GM23338 (cell line): Measurements from ENCODE around the gene DYSF. TPM values are rescaled to one million over a fixed set of nuclear protein-coding genes. Genes with fewer than 3 reads are reported as not detected.

Source experiments
- ATAC-seq: fragments of 200-7000 bp; cut with Tn5 transposase; 3 replicates; pipeline ENCODE4 v1.9.1; 2020
- DNase-seq: peaks from one replicate; pipeline ENCODE4 v3.0.0-alpha.2; 2015; ENCODE audit warnings: low spot score
- H2AFZ ChIP-seq: fragments of 200-600 bp; sonication (generic); 2 replicates; pipeline ENCODE4 v1.8.0; 2016; ENCODE audit warnings: antibody characterized with exemption, mild to moderate bottlenecking, moderate library complexity
- H3F3A ChIP-seq: fragments of 200-600 bp; sonication (generic); replicated peaks from 2 replicates; pipeline ENCODE4 v1.8.0; 2017; ENCODE audit warnings: antibody characterized with exemption, mixed run types, low read depth
- H3K27ac ChIP-seq: fragments of 200-600 bp; sonication (generic); 2 replicates; pipeline ENCODE4 v1.6.1; 2016; ENCODE audit warnings: low read depth
- H3K27me3 ChIP-seq: fragments of 200-600 bp; sonication (generic); 2 replicates; pipeline ENCODE4 v1.8.0; 2016; ENCODE audit warnings: mild to moderate bottlenecking, mixed run types, moderate library complexity; ENCODE audit not compliant: insufficient read depth
- H3K36me3 ChIP-seq: fragments of 200-600 bp; sonication (generic); 2 replicates; pipeline ENCODE4 v1.8.0; 2016; ENCODE audit warnings: mild to moderate bottlenecking; ENCODE audit not compliant: insufficient read depth
- H3K4me1 ChIP-seq: fragments of 200-600 bp; sonication (generic); 2 replicates; pipeline ENCODE4 v1.8.0; 2016; ENCODE audit warnings: mild to moderate bottlenecking, moderate library complexity; ENCODE audit not compliant: insufficient read depth
- H3K4me2 ChIP-seq: fragments of 200-600 bp; sonication (generic); 2 replicates; pipeline ENCODE4 v1.7.1; 2017; ENCODE audit warnings: mixed run types
- H3K4me3 ChIP-seq: fragments of 200-600 bp; sonication (generic); 2 replicates; pipeline ENCODE4 v1.6.1; 2016; ENCODE audit warnings: mixed run types
- H3K79me2 ChIP-seq: fragments of 200-600 bp; sonication (generic); replicated peaks from 2 replicates; pipeline ENCODE4 v1.8.0; 2017; ENCODE audit warnings: mild to moderate bottlenecking; ENCODE audit not compliant: insufficient read depth
- H3K9me2 ChIP-seq: fragments of 200-600 bp; sonication (generic); 2 replicates; pipeline ENCODE4 v1.8.0; 2017; ENCODE audit not compliant: insufficient read depth
- H4K20me1 ChIP-seq: fragments of 200-600 bp; sonication (generic); replicated peaks from 2 replicates; pipeline ENCODE4 v1.8.0; 2017; ENCODE audit warnings: mild to moderate bottlenecking; ENCODE audit not compliant: insufficient read depth
- H3K27ac Mint-ChIP-seq: 2 replicates; pipeline ENCODE4 v1.8.0; 2020; ENCODE audit warnings: inconsistent platforms, mild to moderate bottlenecking, moderate library complexity, mixed read lengths
- H3K27me3 Mint-ChIP-seq: 3 replicates; pipeline ENCODE4 v1.8.0; 2022; ENCODE audit warnings: low read depth, mild to moderate bottlenecking, moderate library complexity, mixed read lengths, inconsistent platforms; ENCODE audit not compliant: insufficient read depth, poor library complexity
- H3K36me3 Mint-ChIP-seq: 3 replicates; pipeline ENCODE4 v1.8.0; 2021; ENCODE audit warnings: low read depth, mild to moderate bottlenecking, inconsistent platforms, moderate library complexity, mixed read lengths
- H3K4me1 Mint-ChIP-seq: 3 replicates; pipeline ENCODE4 v1.8.0; 2020; ENCODE audit warnings: mild to moderate bottlenecking, inconsistent platforms, mixed read lengths
- H3K4me3 Mint-ChIP-seq: 3 replicates; pipeline ENCODE4 v1.8.0; 2021; ENCODE audit warnings: moderate library complexity, mild to moderate bottlenecking, inconsistent platforms, mixed read lengths
- H3K9me3 Mint-ChIP-seq: 3 replicates; pipeline ENCODE4 v1.8.0; 2020; ENCODE audit warnings: moderate library complexity, mild to moderate bottlenecking, inconsistent platforms, mixed read lengths
- JUNB ChIP-seq: IDR thresholded peaks from one replicate; pipeline ENCODE4 v1.6.1; 2016; ENCODE audit warnings: antibody characterized with exemption; ENCODE audit not compliant: unreplicated experiment
- NANOG ChIP-seq: IDR thresholded peaks from 2 replicates; pipeline ENCODE4 v1.6.1; 2016; ENCODE audit warnings: antibody characterized with exemption, borderline replicate concordance
- polyA plus RNA-seq: library from polyadenylated mRNA; unstranded; fragments of >200 nt; fragmentation: Nextera tagmentation; extraction: Ambion mirVana; gene quantifications from 2 replicates; pipeline ENCODE4 v1.2.1, GENCODE V29; 2016
- total RNA-seq: library from RNA; depleted of rRNA; stranded (reverse); fragments of >200 nt; shearing (Covaris generic); gene quantifications from 2 replicates; pipeline ENCODE4 v1.2.3, GENCODE V29; 2014
- TF ChIP-seq, protein P1 (sequence below): fragments of 250-450 bp; sonication (Bioruptor Pico); IDR thresholded peaks from 2 replicates; pipeline ENCODE4 v1.5.0; 2020; ENCODE audit warnings: mild to moderate bottlenecking, moderate library complexity
- TF ChIP-seq, protein P2 (sequence below): IDR thresholded peaks from 2 replicates; pipeline ENCODE4 v1.6.1; 2016; ENCODE audit warnings: antibody characterized with exemption
- TF ChIP-seq, protein P3 (sequence below): IDR thresholded peaks from one replicate; pipeline ENCODE4 v1.6.1; 2018; ENCODE audit warnings: antibody characterized with exemption; ENCODE audit not compliant: unreplicated experiment

DYSF gene
- total and polyA plus RNA-seq, 2 experiments from 2014 or later, result 7.3 to 21.3 TPM

DNA sequence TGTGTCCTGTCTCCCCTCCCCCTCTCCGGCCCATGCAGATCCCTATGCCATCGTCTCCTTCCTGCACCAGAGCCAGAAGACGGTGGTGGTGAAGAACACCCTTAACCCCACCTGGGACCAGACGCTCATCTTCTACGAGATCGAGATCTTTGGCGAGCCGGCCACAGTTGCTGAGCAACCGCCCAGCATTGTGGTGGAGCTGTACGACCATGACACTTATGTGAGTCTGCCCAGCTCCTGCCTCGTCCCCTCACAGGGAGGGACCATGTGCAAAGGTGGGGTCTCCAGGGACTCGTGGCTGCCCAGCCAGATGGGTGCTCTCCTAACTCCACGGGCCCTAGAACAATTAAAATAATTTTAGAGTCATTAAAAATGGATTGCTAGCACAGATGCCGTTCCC lies 145.2 kb downstream of the DYSF start (continued):
- TF ChIP-seq, protein P1, sequence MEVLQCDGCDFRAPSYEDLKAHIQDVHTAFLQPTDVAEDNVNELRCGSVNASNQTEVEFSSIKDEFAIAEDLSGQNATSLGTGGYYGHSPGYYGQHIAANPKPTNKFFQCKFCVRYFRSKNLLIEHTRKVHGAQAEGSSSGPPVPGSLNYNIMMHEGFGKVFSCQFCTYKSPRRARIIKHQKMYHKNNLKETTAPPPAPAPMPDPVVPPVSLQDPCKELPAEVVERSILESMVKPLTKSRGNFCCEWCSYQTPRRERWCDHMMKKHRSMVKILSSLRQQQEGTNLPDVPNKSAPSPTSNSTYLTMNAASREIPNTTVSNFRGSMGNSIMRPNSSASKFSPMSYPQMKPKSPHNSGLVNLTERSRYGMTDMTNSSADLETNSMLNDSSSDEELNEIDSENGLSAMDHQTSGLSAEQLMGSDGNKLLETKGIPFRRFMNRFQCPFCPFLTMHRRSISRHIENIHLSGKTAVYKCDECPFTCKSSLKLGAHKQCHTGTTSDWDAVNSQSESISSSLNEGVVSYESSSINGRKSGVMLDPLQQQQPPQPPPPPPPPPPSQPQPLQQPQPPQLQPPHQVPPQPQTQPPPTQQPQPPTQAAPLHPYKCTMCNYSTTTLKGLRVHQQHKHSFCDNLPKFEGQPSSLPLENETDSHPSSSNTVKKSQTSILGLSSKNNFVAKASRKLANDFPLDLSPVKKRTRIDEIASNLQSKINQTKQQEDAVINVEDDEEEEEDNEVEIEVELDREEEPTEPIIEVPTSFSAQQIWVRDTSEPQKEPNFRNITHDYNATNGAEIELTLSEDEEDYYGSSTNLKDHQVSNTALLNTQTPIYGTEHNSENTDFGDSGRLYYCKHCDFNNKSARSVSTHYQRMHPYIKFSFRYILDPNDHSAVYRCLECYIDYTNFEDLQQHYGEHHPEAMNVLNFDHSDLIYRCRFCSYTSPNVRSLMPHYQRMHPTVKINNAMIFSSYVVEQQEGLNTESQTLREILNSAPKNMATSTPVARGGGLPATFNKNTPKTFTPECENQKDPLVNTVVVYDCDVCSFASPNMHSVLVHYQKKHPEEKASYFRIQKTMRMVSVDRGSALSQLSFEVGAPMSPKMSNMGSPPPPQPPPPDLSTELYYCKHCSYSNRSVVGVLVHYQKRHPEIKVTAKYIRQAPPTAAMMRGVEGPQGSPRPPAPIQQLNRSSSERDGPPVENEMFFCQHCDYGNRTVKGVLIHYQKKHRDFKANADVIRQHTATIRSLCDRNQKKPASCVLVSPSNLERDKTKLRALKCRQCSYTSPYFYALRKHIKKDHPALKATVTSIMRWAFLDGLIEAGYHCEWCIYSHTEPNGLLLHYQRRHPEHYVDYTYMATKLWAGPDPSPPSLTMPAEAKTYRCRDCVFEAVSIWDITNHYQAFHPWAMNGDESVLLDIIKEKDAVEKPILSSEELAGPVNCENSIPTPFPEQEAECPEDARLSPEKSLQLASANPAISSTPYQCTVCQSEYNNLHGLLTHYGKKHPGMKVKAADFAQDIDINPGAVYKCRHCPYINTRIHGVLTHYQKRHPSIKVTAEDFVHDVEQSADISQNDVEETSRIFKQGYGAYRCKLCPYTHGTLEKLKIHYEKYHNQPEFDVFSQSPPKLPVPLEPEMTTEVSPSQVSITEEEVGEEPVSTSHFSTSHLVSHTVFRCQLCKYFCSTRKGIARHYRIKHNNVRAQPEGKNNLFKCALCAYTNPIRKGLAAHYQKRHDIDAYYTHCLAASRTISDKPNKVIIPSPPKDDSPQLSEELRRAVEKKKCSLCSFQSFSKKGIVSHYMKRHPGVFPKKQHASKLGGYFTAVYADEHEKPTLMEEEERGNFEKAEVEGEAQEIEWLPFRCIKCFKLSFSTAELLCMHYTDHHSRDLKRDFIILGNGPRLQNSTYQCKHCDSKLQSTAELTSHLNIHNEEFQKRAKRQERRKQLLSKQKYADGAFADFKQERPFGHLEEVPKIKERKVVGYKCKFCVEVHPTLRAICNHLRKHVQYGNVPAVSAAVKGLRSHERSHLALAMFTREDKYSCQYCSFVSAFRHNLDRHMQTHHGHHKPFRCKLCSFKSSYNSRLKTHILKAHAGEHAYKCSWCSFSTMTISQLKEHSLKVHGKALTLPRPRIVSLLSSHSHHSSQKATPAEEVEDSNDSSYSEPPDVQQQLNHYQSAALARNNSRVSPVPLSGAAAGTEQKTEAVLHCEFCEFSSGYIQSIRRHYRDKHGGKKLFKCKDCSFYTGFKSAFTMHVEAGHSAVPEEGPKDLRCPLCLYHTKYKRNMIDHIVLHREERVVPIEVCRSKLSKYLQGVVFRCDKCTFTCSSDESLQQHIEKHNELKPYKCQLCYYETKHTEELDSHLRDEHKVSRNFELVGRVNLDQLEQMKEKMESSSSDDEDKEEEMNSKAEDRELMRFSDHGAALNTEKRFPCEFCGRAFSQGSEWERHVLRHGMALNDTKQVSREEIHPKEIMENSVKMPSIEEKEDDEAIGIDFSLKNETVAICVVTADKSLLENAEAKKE (CRISPR knock-in tag), result no peak
- TF ChIP-seq, protein P2, sequence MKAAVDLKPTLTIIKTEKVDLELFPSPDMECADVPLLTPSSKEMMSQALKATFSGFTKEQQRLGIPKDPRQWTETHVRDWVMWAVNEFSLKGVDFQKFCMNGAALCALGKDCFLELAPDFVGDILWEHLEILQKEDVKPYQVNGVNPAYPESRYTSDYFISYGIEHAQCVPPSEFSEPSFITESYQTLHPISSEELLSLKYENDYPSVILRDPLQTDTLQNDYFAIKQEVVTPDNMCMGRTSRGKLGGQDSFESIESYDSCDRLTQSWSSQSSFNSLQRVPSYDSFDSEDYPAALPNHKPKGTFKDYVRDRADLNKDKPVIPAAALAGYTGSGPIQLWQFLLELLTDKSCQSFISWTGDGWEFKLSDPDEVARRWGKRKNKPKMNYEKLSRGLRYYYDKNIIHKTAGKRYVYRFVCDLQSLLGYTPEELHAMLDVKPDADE, result no peak
- TF ChIP-seq NANOG (no peak), JUNB (no peak)

DNA sequence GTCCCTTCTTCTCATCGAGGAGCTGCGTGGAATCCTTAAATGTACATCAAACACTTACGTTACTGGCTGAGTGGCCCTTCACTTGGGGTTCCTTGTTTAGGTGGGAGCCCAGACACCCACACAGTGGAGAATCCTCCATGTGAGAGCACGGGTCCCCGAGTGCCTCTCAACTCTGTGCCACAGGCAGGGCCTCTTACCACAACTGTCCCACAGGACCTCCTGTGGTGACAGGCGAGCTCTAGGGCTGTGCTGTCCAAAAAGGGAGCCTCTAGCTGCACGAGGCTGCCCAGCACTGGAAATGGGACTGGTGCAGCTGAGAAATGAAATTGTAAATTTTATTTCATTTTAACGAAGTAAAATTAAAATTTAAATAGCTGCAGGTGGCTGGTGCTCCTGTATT lies 145.7 kb downstream of the DYSF start:
- Mint-ChIP-seq H3K9me3 (no peaks in the 10 kb centered on the region), H3K4me3 (no peak overlapping the region), H3K27ac (no peak overlapping the region), H3K4me1 (peaks cover 6% of the 10 kb centered on the region; the same call in 2 of the 3 replicates), H3K27me3 (peaks cover 8% of the 10 kb centered on the region), H3K36me3 (peaks cover 7% of the 10 kb centered on the region; the same call in 1 of the 3 replicates)
- ATAC-seq, result no peak
- no peaks in the 10 kb centered on the region; the same call in 1 of the 2 replicates for H4K20me1 ChIP-seq
- H3K79me2 ChIP-seq, result no peaks in the 10 kb centered on the region
- no peak overlapping the region for H3K27ac ChIP-seq
- H3K4me1 ChIP-seq, result no peaks in the 10 kb centered on the region
- DNase-seq, result no peak
- no peak overlapping the region for H3K4me2 ChIP-seq
- no peak overlapping the region for H3K4me3 ChIP-seq
- H3F3A ChIP-seq, result no peaks in the 10 kb centered on the region
- H2AFZ ChIP-seq, result no peak overlapping the region
- no peaks in the 10 kb centered on the region for H3K9me2 ChIP-seq
- no peaks in the 10 kb centered on the region for H3K27me3 ChIP-seq
- no peaks in the 10 kb centered on the region for H3K36me3 ChIP-seq
- TF ChIP-seq, protein P3, sequence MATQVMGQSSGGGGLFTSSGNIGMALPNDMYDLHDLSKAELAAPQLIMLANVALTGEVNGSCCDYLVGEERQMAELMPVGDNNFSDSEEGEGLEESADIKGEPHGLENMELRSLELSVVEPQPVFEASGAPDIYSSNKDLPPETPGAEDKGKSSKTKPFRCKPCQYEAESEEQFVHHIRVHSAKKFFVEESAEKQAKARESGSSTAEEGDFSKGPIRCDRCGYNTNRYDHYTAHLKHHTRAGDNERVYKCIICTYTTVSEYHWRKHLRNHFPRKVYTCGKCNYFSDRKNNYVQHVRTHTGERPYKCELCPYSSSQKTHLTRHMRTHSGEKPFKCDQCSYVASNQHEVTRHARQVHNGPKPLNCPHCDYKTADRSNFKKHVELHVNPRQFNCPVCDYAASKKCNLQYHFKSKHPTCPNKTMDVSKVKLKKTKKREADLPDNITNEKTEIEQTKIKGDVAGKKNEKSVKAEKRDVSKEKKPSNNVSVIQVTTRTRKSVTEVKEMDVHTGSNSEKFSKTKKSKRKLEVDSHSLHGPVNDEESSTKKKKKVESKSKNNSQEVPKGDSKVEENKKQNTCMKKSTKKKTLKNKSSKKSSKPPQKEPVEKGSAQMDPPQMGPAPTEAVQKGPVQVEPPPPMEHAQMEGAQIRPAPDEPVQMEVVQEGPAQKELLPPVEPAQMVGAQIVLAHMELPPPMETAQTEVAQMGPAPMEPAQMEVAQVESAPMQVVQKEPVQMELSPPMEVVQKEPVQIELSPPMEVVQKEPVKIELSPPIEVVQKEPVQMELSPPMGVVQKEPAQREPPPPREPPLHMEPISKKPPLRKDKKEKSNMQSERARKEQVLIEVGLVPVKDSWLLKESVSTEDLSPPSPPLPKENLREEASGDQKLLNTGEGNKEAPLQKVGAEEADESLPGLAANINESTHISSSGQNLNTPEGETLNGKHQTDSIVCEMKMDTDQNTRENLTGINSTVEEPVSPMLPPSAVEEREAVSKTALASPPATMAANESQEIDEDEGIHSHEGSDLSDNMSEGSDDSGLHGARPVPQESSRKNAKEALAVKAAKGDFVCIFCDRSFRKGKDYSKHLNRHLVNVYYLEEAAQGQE, result no peak
